Measurements from ENCODE around the gene PTPRM.

Gene PTPRM

GRCh38 chr18:7523772-7524171 lies 43.3 kb upstream of the PTPRM start:
- no peaks in the 10 kb centered on the region for H3K4me1 ChIP-seq (ENCODE audit: low read depth, poor library complexity, severe bottlenecking)
- H3K9ac ChIP-seq, result no peak overlapping the region
- no peaks in the 10 kb centered on the region for H4K20me1 ChIP-seq (ENCODE audit: insufficient read depth)
- H3K79me2 ChIP-seq (ENCODE audit: insufficient read depth, low read depth), result no peaks in the 10 kb centered on the region
- H3K4me2 ChIP-seq, result no peak overlapping the region
- H2AFZ ChIP-seq (ENCODE audit: low read depth), result no peak overlapping the region
- H3K4me3 ChIP-seq (IDR thresholded peaks at IDR 0.05; ENCODE audit: insufficient read depth, low read depth, low read length), result no peak overlapping the region
- H3K27ac ChIP-seq, result no peak overlapping the region
- H3K36me3 ChIP-seq (ENCODE audit: insufficient read depth), result no peaks in the 10 kb centered on the region
- H3K27me3 ChIP-seq (ENCODE audit: insufficient read depth, low read depth), result no peaks in the 10 kb centered on the region
- no peak for TF ChIP-seq CTCF (conservative IDR thresholded peaks at IDR 0.05; ENCODE audit: low read depth, low read length)

DNA sequence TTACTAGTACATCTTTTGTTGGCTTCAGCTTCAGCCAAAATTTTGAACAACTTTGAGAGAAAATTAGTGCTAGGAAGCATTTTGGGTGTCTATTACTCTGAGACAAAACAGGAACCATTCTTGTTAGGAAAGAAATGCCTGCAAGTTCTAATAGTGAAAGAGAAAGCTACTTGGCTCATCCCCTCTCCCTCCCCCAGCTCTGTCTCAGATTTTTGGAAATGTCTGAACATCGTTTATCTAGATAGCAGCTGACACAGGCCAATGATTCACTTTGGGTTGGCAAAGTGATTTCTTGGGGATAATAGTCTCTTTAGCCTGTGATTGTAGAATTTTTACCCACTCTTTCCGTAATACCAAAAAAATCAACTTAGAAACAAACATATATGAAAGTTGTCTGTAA lies 42.3 kb upstream of the PTPRM start:
- no peak overlapping the region for H3K27ac ChIP-seq
- no peak overlapping the region for H3K9ac ChIP-seq
- no peak overlapping the region for H3K4me2 ChIP-seq
- H2AFZ ChIP-seq (ENCODE audit: low read depth), result no peak overlapping the region
- H3K4me1 ChIP-seq (ENCODE audit: low read depth, poor library complexity, severe bottlenecking), result no peaks in the 10 kb centered on the region
- no peaks in the 10 kb centered on the region for H4K20me1 ChIP-seq (ENCODE audit: insufficient read depth)
- no peaks in the 10 kb centered on the region for H3K27me3 ChIP-seq (ENCODE audit: insufficient read depth, low read depth)
- no peaks in the 10 kb centered on the region for H3K36me3 ChIP-seq (ENCODE audit: insufficient read depth)
- no peaks in the 10 kb centered on the region for H3K79me2 ChIP-seq (ENCODE audit: insufficient read depth, low read depth)
- TF ChIP-seq CTCF (conservative IDR thresholded peaks at IDR 0.05; ENCODE audit: low read depth, low read length), result no peak
- H3K4me3 ChIP-seq (IDR thresholded peaks at IDR 0.05; ENCODE audit: insufficient read depth, low read depth, low read length), result no peak overlapping the region

DNA sequence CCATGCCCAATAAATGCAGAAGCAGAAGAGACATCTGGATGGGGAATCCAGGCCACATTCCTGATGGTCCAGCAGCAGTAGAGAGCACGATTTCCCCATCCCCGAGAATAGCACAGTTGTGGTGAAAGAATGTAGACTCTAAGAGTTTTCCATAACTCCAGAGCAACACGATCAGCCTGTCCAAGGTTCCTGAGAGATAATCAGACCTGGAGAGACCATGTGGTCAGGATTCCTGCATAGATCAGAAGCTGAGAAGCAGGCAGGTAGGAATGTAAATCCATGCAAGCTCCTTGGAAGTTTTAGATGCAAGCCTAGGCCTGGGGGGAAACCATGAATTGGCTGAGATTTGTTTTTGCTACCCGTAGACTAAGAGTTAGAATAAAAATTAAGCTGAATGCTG lies 34.2 kb upstream of the PTPRM start:
- no peaks in the 10 kb centered on the region for H3K27me3 ChIP-seq (ENCODE audit: insufficient read depth, low read depth)
- no peak overlapping the region for H3K4me2 ChIP-seq
- no peaks in the 10 kb centered on the region for H3K79me2 ChIP-seq (ENCODE audit: insufficient read depth, low read depth)
- no peak overlapping the region for H2AFZ ChIP-seq (ENCODE audit: low read depth)
- no peak for TF ChIP-seq CTCF (conservative IDR thresholded peaks at IDR 0.05; ENCODE audit: low read depth, low read length)
- no peak overlapping the region for H3K4me3 ChIP-seq (IDR thresholded peaks at IDR 0.05; ENCODE audit: insufficient read depth, low read depth, low read length)
- H3K9ac ChIP-seq, result no peak overlapping the region
- no peaks in the 10 kb centered on the region for H4K20me1 ChIP-seq (ENCODE audit: insufficient read depth)
- H3K27ac ChIP-seq, result no peak overlapping the region
- H3K36me3 ChIP-seq (ENCODE audit: insufficient read depth), result no peaks in the 10 kb centered on the region
- H3K4me1 ChIP-seq (ENCODE audit: low read depth, poor library complexity, severe bottlenecking), result no peaks in the 10 kb centered on the region

DNA sequence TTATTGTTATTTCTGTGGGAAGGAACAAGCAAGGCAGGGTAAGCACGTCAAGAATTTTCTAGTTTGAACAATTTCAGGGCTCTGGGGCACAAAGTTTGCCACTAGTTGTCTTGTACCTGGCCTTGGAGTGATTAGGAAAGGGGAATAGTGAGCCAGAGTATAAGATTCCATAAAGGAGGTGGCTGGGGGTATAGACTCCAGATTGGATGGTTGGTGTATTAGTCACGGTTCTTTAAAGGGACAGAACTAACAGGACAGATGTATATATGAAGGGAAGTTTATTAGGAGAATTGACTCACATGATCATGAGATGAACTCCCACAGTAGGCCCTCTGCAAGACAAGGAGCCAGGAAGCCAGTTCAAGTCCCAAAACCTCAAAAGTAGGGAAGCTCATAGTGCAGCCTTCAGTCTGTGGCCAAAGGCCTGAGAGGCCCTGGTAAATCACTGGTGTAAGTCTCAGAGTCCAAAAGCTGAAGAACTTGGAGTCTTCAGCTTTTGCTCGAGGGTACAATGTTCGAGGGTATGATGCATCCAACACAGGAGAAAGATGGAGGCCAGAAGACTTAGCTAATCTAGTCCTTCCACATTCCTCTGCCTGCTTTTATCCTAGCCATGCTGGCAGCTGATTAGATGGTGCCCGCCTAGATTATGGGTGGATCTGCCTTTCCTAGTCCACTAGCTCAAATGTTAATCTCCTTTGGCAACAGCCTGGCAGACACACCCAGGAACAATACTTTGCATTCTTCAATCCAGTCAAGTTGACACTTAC lies 31.5 kb upstream of the PTPRM start:
- Histone ChIP-seq H3K4me1 (ENCODE audit: low read depth, poor library complexity, severe bottlenecking) (no peaks in the 10 kb centered on the region), H3K9ac (no peak overlapping the region), H3K79me2 (ENCODE audit: insufficient read depth, low read depth) (no peaks in the 10 kb centered on the region), H2AFZ (ENCODE audit: low read depth) (no peak overlapping the region), H3K4me2 (no peak overlapping the region), H3K36me3 (ENCODE audit: insufficient read depth) (no peaks in the 10 kb centered on the region), H4K20me1 (ENCODE audit: insufficient read depth) (no peaks in the 10 kb centered on the region), H3K27me3 (ENCODE audit: insufficient read depth, low read depth) (no peaks in the 10 kb centered on the region), H3K4me3 (IDR thresholded peaks at IDR 0.05; ENCODE audit: insufficient read depth, low read depth, low read length) (no peak overlapping the region), H3K27ac (no peak overlapping the region)
- no peak for TF ChIP-seq CTCF (conservative IDR thresholded peaks at IDR 0.05; ENCODE audit: low read depth, low read length)

All from KMS-11 (cell line).